CD14-positive monocyte (primary cell): ENCODE measurements around the gene TCF4. TPM values are rescaled to one million over a fixed set of nuclear protein-coding genes. Genes with fewer than 3 reads are reported as not detected.
A peak's percentile ranks its signal among the peaks of the same experiment; 100 is the strongest.

Experiments
- DNase-seq, 3 donors: peaks; one replicate each; pipeline ENCODE4 v3.0.0-alpha.2; 2011 to 2022
- H2AFZ ChIP-seq: 2 replicates; pipeline ENCODE4 v1.6.0; 2012; ENCODE audit warnings: mild to moderate bottlenecking, low read depth, low read length, inconsistent platforms; ENCODE audit not compliant: insufficient read depth, poor library complexity, severe bottlenecking
- H3K27ac ChIP-seq, 2 donors: 1 replicate in 1 of 2; 2 replicates in 1 of 2; pipeline ENCODE4 v1.5.1; 2012 to 2013; ENCODE audit warnings: low read length in 2 of 2, control low read depth in 1 of 2, inconsistent platforms in 1 of 2, low read depth in 1 of 2, mild to moderate bottlenecking in 1 of 2
- H3K27me3 ChIP-seq, 2 donors: one replicate each; pipeline versions ENCODE4 v1.6.0 to v1.6.1; 2011 to 2013; ENCODE audit warnings: low read length in 2 of 2; ENCODE audit not compliant: control insufficient read depth in 2 of 2, insufficient read depth in 2 of 2
- H3K36me3 ChIP-seq, 2 donors: replicated peaks in 1 of 2; 1 replicate in 1 of 2; 2 replicates in 1 of 2; pipeline versions ENCODE4 v1.5.1 to v1.6.1; 2012 to 2013; ENCODE audit warnings: low read length in 2 of 2, control low read depth in 1 of 2, inconsistent platforms in 1 of 2, mild to moderate bottlenecking in 1 of 2; ENCODE audit not compliant: insufficient read depth in 2 of 2, control insufficient read depth in 1 of 2
- H3K4me1 ChIP-seq, 2 donors: 1 replicate in 1 of 2; 2 replicates in 1 of 2; pipeline versions ENCODE4 v1.5.1 to v1.6.1; 2012 to 2013; ENCODE audit warnings: low read length in 2 of 2, control low read depth in 1 of 2, inconsistent platforms in 1 of 2, mild to moderate bottlenecking in 1 of 2, moderate library complexity in 1 of 2; ENCODE audit not compliant: insufficient read depth in 2 of 2, control insufficient read depth in 1 of 2
- H3K4me2 ChIP-seq: replicated peaks from 2 replicates; pipeline ENCODE3; 2012; ENCODE audit warnings: low read length, moderate library complexity, mild to moderate bottlenecking; ENCODE audit not compliant: poor library complexity, severe bottlenecking; ENCODE audit errors: extremely low read depth
- H3K4me3 ChIP-seq, 3 experiments: fragments of 200-600 bp in 1 of 3; sonication (generic) in 1 of 3; replicated peaks in 1 of 3; 1 replicate in 2 of 3; 2 replicates in 1 of 3; pipeline ENCODE4 v1.5.1; 2011 to 2013; ENCODE audit warnings: low read length in 3 of 3, mild to moderate bottlenecking in 3 of 3, control low read depth in 2 of 3, low read depth in 2 of 3, inconsistent platforms in 1 of 3, moderate library complexity in 1 of 3
- H3K79me2 ChIP-seq: 2 replicates; pipeline ENCODE4 v1.6.0; 2012; ENCODE audit warnings: mild to moderate bottlenecking, control low read depth, inconsistent platforms, low read length, moderate library complexity; ENCODE audit not compliant: insufficient read depth
- H3K9ac ChIP-seq: 2 replicates; pipeline ENCODE4 v1.6.0; 2017; ENCODE audit warnings: low read length, mild to moderate bottlenecking; ENCODE audit not compliant: insufficient read depth, poor library complexity, severe bottlenecking
- H3K9me3 ChIP-seq, 2 donors: replicated peaks in 1 of 2; 1 replicate in 1 of 2; 2 replicates in 1 of 2; pipeline versions ENCODE4 v1.5.1 to v1.6.1; 2012 to 2013; ENCODE audit warnings: low read length in 2 of 2, control low read depth in 1 of 2; ENCODE audit not compliant: control insufficient read depth in 1 of 2, insufficient read depth in 1 of 2
- H4K20me1 ChIP-seq: 2 replicates; pipeline ENCODE4 v1.6.0; 2012; ENCODE audit warnings: mild to moderate bottlenecking, low read length, control low read depth, moderate library complexity; ENCODE audit not compliant: insufficient read depth
- H3K27ac Mint-ChIP-seq, 7 donors: one replicate each; pipeline ENCODE4 v1.8.0; 2020; ENCODE audit warnings: mild to moderate bottlenecking in 7 of 7, mixed read lengths in 7 of 7, moderate library complexity in 6 of 7, inconsistent platforms in 2 of 7
- H3K27me3 Mint-ChIP-seq, 3 donors: one replicate each; pipeline ENCODE4 v1.8.0; 2021 to 2022; ENCODE audit warnings: low read depth in 3 of 3, mild to moderate bottlenecking in 3 of 3, mixed read lengths in 3 of 3, moderate library complexity in 3 of 3, inconsistent platforms in 1 of 3
- H3K36me3 Mint-ChIP-seq, 2 donors: one replicate each; pipeline ENCODE4 v1.8.0; 2020; ENCODE audit warnings: mixed read lengths in 2 of 2, inconsistent platforms in 1 of 2, mild to moderate bottlenecking in 1 of 2
- H3K4me1 Mint-ChIP-seq: one replicate; pipeline ENCODE4 v1.8.0; 2020; ENCODE audit warnings: mild to moderate bottlenecking, mixed read lengths
- H3K4me3 Mint-ChIP-seq, 2 donors: one replicate each; pipeline ENCODE4 v1.8.0; 2020; ENCODE audit warnings: mild to moderate bottlenecking in 2 of 2, mixed read lengths in 2 of 2, moderate library complexity in 1 of 2
- H3K9me3 Mint-ChIP-seq, 7 donors: one replicate each; pipeline ENCODE4 v1.8.0; 2020 to 2022; ENCODE audit warnings: mixed read lengths in 7 of 7, mild to moderate bottlenecking in 6 of 7, moderate library complexity in 6 of 7, inconsistent platforms in 2 of 7
- WGBS: methylation state at CpG from one replicate; pipeline ENCODE4 v1.1.5; 2013; ENCODE audit warnings: missing lambda C conversion rate; ENCODE audit not compliant: insufficient coverage; 5-methylcytosine and 5-hydroxymethylcytosine counted together
- intact Hi-C, 2 donors: fragments of 100-400 bp; cut with micrococcal nuclease; formaldehyde crosslinking; loops; one replicate each; pipeline versions ENCODE4 v1.15.0 to v1.15.1; 2023
- polyA plus RNA-seq, 3 donors: library from polyadenylated mRNA; depleted of rRNA in 1 of 3; unstranded in 2 of 3; stranded (reverse) in 1 of 3; fragments of 300-500 nt in 2 of 3; fragments of >200 nt in 1 of 3; fragmentation: Illumina TruSeq in 2 of 3; gene quantifications; 1 replicate in 2 of 3; 2 replicates in 1 of 3; pipeline ENCODE4 v1.2.3, GENCODE V29; 2012 to 2021
- TF ChIP-seq, protein P1 (sequence below): fragments of 200-600 bp; IDR thresholded peaks from one replicate; pipeline ENCODE4 v1.8.0; 2022; ENCODE audit warnings: antibody characterized with exemption, mild to moderate bottlenecking

TCF4 gene
- polyA plus RNA-seq, 3 donors: 5.9 to 12.9 (median 10.7) TPM

DNA sequence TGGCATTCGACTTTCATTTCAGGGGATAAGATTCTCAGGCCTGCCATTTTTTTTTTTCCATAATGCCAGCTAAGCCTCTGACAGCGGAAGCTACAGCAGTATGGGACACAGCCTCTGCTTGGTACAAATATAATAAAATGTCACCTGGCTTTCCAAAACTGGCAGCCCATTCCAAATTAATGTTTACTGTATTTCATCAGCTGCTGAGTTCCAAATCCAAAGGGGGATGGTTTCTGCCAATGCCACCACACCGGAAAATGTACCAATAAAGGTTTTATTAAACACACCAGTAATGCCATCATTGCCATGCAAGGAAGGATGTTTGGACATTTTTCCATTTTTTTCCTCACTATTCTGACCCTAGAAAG is 352.9 kb downstream of the TCF4 start:
- TF ChIP-seq, protein P1, sequence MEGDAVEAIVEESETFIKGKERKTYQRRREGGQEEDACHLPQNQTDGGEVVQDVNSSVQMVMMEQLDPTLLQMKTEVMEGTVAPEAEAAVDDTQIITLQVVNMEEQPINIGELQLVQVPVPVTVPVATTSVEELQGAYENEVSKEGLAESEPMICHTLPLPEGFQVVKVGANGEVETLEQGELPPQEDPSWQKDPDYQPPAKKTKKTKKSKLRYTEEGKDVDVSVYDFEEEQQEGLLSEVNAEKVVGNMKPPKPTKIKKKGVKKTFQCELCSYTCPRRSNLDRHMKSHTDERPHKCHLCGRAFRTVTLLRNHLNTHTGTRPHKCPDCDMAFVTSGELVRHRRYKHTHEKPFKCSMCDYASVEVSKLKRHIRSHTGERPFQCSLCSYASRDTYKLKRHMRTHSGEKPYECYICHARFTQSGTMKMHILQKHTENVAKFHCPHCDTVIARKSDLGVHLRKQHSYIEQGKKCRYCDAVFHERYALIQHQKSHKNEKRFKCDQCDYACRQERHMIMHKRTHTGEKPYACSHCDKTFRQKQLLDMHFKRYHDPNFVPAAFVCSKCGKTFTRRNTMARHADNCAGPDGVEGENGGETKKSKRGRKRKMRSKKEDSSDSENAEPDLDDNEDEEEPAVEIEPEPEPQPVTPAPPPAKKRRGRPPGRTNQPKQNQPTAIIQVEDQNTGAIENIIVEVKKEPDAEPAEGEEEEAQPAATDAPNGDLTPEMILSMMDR: no peak
- no peak for DNase-seq
- Histone ChIP-seq H4K20me1 (no peaks in the 10 kb centered on the region), H3K36me3 (peaks cover 0 to 19% of the 10 kb centered on the region in 2 donors), H3K27ac (no peak overlapping the region), H3K79me2 (no peaks in the 10 kb centered on the region), H3K9ac (no peak overlapping the region), H3K9me3 (no peaks in the 10 kb centered on the region), H3K27me3 (no peaks in the 10 kb centered on the region), H3K4me1 (peaks cover 10 to 22% of the 10 kb centered on the region in 2 donors), H3K4me3 (no peak overlapping the region), H3K4me2 (no peak overlapping the region), H2AFZ (no peak overlapping the region)
- H3K4me1 Mint-ChIP-seq: peaks cover 18% of the 10 kb centered on the region
- no peaks in the 10 kb centered on the region for H3K9me3 Mint-ChIP-seq
- WGBS: 88% methylated on average over 2 of the region's 3 CpGs
- intact Hi-C loops: no loop called here
- no peaks in the 10 kb centered on the region for H3K27me3 Mint-ChIP-seq
- no peak overlapping the region for H3K27ac Mint-ChIP-seq
- H3K36me3 Mint-ChIP-seq: peaks cover 7 to 18% of the 10 kb centered on the region in 2 donors
- H3K4me3 Mint-ChIP-seq: no peak overlapping the region

DNA sequence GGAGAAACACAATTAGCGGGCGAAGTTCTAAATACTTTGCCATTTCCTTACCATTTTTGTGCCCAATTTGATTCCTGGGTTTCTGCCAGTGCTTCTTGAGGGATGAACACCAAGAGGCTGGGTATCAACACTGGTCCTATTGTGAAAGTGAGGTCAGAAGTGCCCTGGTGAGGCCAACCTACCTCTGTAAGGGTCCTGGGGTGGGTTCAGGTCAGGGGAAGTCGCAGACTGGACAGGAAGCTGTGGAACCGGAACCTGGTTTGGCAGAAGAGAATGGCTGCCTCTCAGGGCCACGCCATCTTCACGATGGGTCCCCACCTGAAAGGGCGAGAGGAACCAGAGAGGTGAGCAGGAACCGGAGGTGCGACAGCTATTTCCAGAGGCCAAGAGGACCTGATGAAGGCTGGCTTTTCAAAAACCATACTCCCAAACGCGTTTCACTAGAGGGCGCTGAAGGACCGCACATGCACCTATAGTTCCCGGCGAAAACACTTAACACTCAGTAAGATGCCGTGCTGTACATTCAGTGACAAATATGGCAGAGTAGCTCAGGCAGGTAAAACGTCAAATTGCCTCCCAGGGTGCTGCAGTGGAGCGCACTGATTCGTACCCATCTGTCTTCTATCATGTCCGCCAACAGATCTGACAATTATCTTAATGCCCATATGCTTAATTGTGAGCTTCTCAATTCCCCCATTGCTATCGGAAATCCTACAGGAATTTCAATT is 353.5 kb downstream of the TCF4 start:
- Mint-ChIP-seq H3K9me3 (no peaks in the 10 kb centered on the region), H3K27ac (peak overlapping the region in 5 of 7 donors; percentile 12 to 58 (median 30)), H3K36me3 (peaks cover 11 to 18% of the 10 kb centered on the region in 2 donors), H3K4me3 (no peak overlapping the region), H3K27me3 (no peaks in the 10 kb centered on the region), H3K4me1 (peaks cover 18% of the 10 kb centered on the region)
- TF ChIP-seq, protein P1: peak; percentile 81
- H3K9ac ChIP-seq: no peak overlapping the region
- intact Hi-C loops: loop anchor here in 1 of 2 donors (5.0 kb wide), 1 partner anchor 1338 kb away; no protein-coding TSS in a partner anchor
- H3K4me1 ChIP-seq: peaks cover 10 to 22% of the 10 kb centered on the region in 2 donors
- H3K4me3 ChIP-seq: no peak overlapping the region
- H3K4me2 ChIP-seq: no peak overlapping the region
- no peaks in the 10 kb centered on the region for H3K9me3 ChIP-seq
- H3K36me3 ChIP-seq: peaks cover 0 to 19% of the 10 kb centered on the region in 2 donors
- no peaks in the 10 kb centered on the region for H3K79me2 ChIP-seq
- no peaks in the 10 kb centered on the region for H3K27me3 ChIP-seq
- peak overlapping the region; percentile 52 for H2AFZ ChIP-seq
- H4K20me1 ChIP-seq: no peaks in the 10 kb centered on the region
- DNase-seq: peak; percentile 54 to 68 (median 58)
- no peak overlapping the region for H3K27ac ChIP-seq
- WGBS: 37% methylated on average over 19 of the region's 21 CpGs
